Fibroblast of lung (primary cell): ENCODE results near the gene COX6A1.

Source experiments
- EZH2 ChIP-seq: IDR thresholded peaks from 2 replicates; pipeline ENCODE4 v1.5.1; 2012; ENCODE audit warnings: low read length, control low read depth, mild to moderate bottlenecking; ENCODE audit errors: missing control alignments
- TF ChIP-seq, protein P1 (sequence below), 2 donors: IDR thresholded peaks in 1 of 2; conservative IDR thresholded peaks in 1 of 2; 1 replicate in 1 of 2; 2 replicates in 1 of 2; pipeline ENCODE4 v1.5.1; 2011 to 2012; ENCODE audit warnings: low read length in 2 of 2, control low read depth in 1 of 2, inconsistent platforms in 1 of 2, low read depth in 1 of 2, mild to moderate bottlenecking in 1 of 2

DNA sequence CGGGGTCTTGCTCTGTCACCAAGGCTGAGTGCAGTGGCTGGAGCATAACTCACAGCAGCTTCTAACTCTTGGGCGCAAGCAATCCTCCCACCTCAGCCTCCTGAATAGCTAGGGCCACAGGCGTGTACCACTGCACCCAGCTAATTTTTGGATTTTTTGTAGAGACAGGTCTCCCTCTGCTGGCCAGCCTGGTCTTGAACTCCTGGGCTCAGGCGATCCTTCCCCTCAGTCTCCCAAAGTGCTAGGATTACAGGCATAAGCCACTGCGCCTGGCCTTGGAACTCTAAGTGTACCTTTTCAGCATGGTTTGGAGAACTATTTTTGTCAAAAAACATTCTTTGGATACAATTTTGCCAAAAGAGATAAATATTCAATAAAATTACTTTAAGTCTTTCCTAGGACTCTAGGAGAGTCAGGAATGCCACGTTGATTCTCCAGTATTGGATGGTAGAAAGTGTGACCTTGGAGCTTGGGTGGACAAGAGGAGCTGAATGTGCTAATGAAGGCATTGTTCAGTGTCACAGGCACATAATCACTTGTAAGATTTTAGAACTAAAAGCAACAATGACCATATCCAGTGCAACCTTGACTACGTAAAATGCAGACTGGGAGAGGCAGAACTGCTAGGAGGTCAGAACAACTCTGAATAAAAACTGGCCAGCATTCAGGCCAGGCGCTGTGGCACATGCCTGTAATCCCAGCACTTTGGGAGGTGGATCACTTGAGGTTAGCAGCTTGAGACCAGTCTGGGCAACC, 28.8 kb downstream of the COX6A1 start:
- TF ChIP-seq, protein P1, sequence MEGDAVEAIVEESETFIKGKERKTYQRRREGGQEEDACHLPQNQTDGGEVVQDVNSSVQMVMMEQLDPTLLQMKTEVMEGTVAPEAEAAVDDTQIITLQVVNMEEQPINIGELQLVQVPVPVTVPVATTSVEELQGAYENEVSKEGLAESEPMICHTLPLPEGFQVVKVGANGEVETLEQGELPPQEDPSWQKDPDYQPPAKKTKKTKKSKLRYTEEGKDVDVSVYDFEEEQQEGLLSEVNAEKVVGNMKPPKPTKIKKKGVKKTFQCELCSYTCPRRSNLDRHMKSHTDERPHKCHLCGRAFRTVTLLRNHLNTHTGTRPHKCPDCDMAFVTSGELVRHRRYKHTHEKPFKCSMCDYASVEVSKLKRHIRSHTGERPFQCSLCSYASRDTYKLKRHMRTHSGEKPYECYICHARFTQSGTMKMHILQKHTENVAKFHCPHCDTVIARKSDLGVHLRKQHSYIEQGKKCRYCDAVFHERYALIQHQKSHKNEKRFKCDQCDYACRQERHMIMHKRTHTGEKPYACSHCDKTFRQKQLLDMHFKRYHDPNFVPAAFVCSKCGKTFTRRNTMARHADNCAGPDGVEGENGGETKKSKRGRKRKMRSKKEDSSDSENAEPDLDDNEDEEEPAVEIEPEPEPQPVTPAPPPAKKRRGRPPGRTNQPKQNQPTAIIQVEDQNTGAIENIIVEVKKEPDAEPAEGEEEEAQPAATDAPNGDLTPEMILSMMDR (conservative IDR thresholded peaks at IDR 0.05 in 1 of 2, IDR thresholded peaks at IDR 0.05 in 1 of 2; ENCODE audit: low read depth in 1 of 2, low read length in 2 of 2), result peak; percentile 52 to 69
- TF ChIP-seq EZH2, result no peak
